ENCODE measurements around the gene HOXB2. TPM values are rescaled to one million over a fixed set of nuclear protein-coding genes. Genes with fewer than 3 reads are reported as not detected.

The HOXB2 gene
- total RNA-seq, 3 donors from 2014 or later (not counting 1 experiment from before 2014, with no cell fraction given): 21.6 to 30.5 (median 24.7) TPM

DNA sequence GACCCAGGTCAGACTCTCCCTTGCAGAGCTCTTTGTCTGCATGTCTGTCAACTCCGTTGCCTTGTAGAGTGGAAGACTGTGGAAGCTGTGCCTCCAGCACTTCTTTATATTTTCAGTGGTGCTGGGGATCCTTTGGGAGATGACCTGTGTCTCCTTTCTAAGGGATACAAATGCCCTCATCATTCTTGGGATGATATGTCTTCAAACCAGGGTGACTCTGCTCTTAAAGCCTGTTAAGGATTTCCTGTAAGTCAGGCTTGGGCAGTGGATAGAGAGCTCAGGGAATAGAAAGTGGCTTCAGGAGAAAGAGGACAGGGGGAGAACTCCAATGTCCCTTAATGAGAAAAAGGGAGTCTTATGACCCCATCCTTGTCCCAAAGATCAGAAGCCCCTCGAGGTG is 43.6 kb upstream of the HOXB2 start:
- no peak overlapping the region for H3K27ac ChIP-seq (ENCODE audit: low read length)
- H3K36me3 ChIP-seq (ENCODE audit: control insufficient read depth, insufficient read depth, low read length): no peaks in the 10 kb centered on the region
- H3K27me3 ChIP-seq (ENCODE audit: control insufficient read depth, insufficient read depth, low read length): peaks cover 50% of the 10 kb centered on the region

DNA sequence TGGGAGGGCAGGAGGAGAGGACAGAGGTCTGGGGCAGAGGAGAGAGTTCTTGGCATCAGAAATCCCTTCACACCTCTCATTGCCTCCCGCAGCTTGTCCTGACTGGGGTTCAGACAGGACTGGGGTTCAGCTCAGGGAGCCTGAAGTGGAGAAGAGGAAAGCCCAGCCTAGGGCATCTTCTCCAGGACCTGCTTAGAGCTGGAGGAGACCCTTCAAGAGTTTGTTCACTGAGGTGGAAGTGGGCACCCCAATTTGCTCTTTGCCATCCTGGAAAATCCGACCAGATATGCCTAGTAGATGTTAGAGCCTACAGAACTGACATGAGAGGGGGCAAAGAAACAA is 43.1 kb upstream of the HOXB2 start:
- no peak for DNase-seq
- Histone ChIP-seq H3K27me3 (ENCODE audit: control insufficient read depth, insufficient read depth, low read length) (peaks cover 48% of the 10 kb centered on the region), H3K4me1 (ENCODE audit: control insufficient read depth, insufficient read depth, low read length) (peaks cover 27% of the 10 kb centered on the region), H3K4me3 (ENCODE audit: low read length) (no peak overlapping the region), H3K27ac (ENCODE audit: low read length) (no peak overlapping the region), H3K9me3 (ENCODE audit: control insufficient read depth, insufficient read depth, low read length) (no peaks in the 10 kb centered on the region), H3K36me3 (ENCODE audit: control insufficient read depth, insufficient read depth, low read length) (no peaks in the 10 kb centered on the region)
- no peak for ATAC-seq
- Mint-ChIP-seq H3K4me3 (no peak overlapping the region), H3K27ac (no peak overlapping the region), H3K9me3 (no peaks in the 10 kb centered on the region), H3K27me3 (ENCODE audit: low read depth in 2 of 2) (peaks cover 78 to 81% of the 10 kb centered on the region in 2 donors), H3K4me1 (peaks cover 27 to 39% of the 10 kb centered on the region in 2 donors), H3K36me3 (no peaks in the 10 kb centered on the region)
- intact Hi-C loops (cut with micrococcal nuclease): no loop called here
- TF ChIP-seq, protein P1, sequence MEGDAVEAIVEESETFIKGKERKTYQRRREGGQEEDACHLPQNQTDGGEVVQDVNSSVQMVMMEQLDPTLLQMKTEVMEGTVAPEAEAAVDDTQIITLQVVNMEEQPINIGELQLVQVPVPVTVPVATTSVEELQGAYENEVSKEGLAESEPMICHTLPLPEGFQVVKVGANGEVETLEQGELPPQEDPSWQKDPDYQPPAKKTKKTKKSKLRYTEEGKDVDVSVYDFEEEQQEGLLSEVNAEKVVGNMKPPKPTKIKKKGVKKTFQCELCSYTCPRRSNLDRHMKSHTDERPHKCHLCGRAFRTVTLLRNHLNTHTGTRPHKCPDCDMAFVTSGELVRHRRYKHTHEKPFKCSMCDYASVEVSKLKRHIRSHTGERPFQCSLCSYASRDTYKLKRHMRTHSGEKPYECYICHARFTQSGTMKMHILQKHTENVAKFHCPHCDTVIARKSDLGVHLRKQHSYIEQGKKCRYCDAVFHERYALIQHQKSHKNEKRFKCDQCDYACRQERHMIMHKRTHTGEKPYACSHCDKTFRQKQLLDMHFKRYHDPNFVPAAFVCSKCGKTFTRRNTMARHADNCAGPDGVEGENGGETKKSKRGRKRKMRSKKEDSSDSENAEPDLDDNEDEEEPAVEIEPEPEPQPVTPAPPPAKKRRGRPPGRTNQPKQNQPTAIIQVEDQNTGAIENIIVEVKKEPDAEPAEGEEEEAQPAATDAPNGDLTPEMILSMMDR (IDR thresholded peaks at IDR 0.05): no peak
- WGBS (ENCODE audit: insufficient coverage): 49% methylated on average over 2 of the region's 2 CpGs

More for the DNA sequence above, 43.6 kb upstream of the HOXB2 start:
- TF ChIP-seq, protein P1 (IDR thresholded peaks at IDR 0.05): no peak
- H3K4me1 Mint-ChIP-seq: peaks cover 31 to 43% of the 10 kb centered on the region in 2 donors
- no peaks in the 10 kb centered on the region for H3K9me3 Mint-ChIP-seq
- peaks cover 32% of the 10 kb centered on the region for H3K4me1 ChIP-seq (ENCODE audit: control insufficient read depth, insufficient read depth, low read length)
- intact Hi-C loops (cut with micrococcal nuclease): no loop called here
- H3K9me3 ChIP-seq (ENCODE audit: control insufficient read depth, insufficient read depth, low read length): no peaks in the 10 kb centered on the region
- H3K36me3 Mint-ChIP-seq: no peaks in the 10 kb centered on the region
- WGBS (ENCODE audit: insufficient coverage): 35% methylated on average over 2 of the region's 2 CpGs
- ATAC-seq (no peak), DNase-seq (peak in 1 of 2 donors; percentile 5)
- no peak overlapping the region for H3K27ac Mint-ChIP-seq
- H3K4me3 Mint-ChIP-seq: no peak overlapping the region
- peaks cover 77 to 81% of the 10 kb centered on the region in 2 donors for H3K27me3 Mint-ChIP-seq (ENCODE audit: low read depth in 2 of 2)
- no peak overlapping the region for H3K4me3 ChIP-seq (ENCODE audit: low read length)

DNA sequence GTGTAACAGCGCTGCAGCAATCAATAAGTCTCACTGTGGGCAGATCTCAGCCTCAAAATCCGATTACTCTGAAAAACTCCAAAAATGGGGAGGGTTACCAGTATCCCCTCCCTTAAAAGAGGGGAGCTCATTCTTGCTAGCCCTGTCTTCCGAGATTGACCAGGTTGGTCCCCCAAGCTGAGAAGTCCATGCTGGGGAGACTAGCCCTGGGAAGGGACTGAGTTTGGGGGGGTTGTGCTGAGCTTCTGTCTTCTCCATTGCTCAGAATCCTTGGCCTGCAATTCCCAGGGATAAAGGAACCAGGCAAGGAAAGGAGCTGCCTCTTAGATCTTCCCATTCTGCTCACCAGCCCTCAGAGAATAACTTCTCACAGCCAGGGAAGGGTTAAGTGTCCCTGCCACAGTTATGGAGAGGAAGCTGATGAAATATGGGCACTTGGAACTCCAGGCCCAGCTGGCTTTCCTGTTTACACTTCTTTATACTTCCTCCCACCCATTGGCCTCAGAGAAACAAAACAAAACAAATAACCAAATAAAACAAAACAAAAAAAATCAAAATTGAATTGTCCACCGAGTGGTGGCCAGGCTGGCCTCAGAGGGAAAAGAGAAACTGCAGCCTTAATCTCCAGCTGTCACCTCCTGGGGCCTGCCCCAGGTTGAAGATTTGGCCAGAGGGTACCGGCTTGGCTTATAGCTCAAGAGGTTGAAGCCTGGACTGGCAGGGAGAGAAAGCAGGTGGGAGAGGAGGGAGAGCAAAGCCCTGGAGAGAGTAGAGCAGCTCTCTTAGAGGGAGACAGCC is 42.6 kb upstream of the HOXB2 start:
- no peaks in the 10 kb centered on the region for H3K36me3 Mint-ChIP-seq
- no peak overlapping the region for H3K4me3 ChIP-seq (ENCODE audit: low read length)
- ATAC-seq (no peak), DNase-seq (peak in 1 of 2 donors; percentile 8)
- H3K27ac ChIP-seq (ENCODE audit: low read length): no peak overlapping the region
- H3K4me1 ChIP-seq (ENCODE audit: control insufficient read depth, insufficient read depth, low read length): peaks cover 25% of the 10 kb centered on the region
- TF ChIP-seq, protein P1 (IDR thresholded peaks at IDR 0.05): no peak
- H3K4me1 Mint-ChIP-seq: peaks cover 27 to 39% of the 10 kb centered on the region in 2 donors
- peak overlapping the region; percentile 49 for H3K4me3 Mint-ChIP-seq
- H3K36me3 ChIP-seq (ENCODE audit: control insufficient read depth, insufficient read depth, low read length): no peaks in the 10 kb centered on the region
- WGBS (ENCODE audit: insufficient coverage): 64% methylated on average over 4 of the region's 5 CpGs
- H3K9me3 Mint-ChIP-seq: no peaks in the 10 kb centered on the region
- intact Hi-C loops (cut with micrococcal nuclease): no loop called here
- H3K27me3 Mint-ChIP-seq (ENCODE audit: low read depth in 2 of 2): peaks cover 78 to 81% of the 10 kb centered on the region in 2 donors
- peaks cover 45% of the 10 kb centered on the region for H3K27me3 ChIP-seq (ENCODE audit: control insufficient read depth, insufficient read depth, low read length)
- H3K9me3 ChIP-seq (ENCODE audit: control insufficient read depth, insufficient read depth, low read length): no peaks in the 10 kb centered on the region
- H3K27ac Mint-ChIP-seq: no peak overlapping the region
